ENCODE data around the gene ITGB8.
"Not testable (repeated sequence)": the region's sequence is repeated elsewhere in the genome, so short reads cannot be mapped to it uniquely, and the experiment has no call there.

The ITGB8 gene

GRCh38 chr7:20381406-20382034, 50.8 kb downstream of the ITGB8 start:
- no peak for DNase-seq (ENCODE audit: low spot score)
- in situ Hi-C loops (cut with MboI; ENCODE audit: low pct_unique_long_range_greater_than_20kb, low sequenced_read_pairs, unreplicated experiment), result no loop called here

GRCh38 chr7:20383351-20383750, 52.7 kb downstream of the ITGB8 start:
- no peak for DNase-seq (ENCODE audit: low spot score)
- in situ Hi-C loops (cut with MboI; ENCODE audit: low pct_unique_long_range_greater_than_20kb, low sequenced_read_pairs, unreplicated experiment), result no loop called here
- TF ChIP-seq CTCF (IDR thresholded peaks at IDR 0.05; ENCODE audit: extremely low read depth, insufficient read depth, missing control alignments), result no peak

More at GRCh38 chr7:20381406-20382034, 50.8 kb downstream of the ITGB8 start:
- no peak for TF ChIP-seq CTCF (IDR thresholded peaks at IDR 0.05; ENCODE audit: extremely low read depth, insufficient read depth, missing control alignments)

- in situ Hi-C loops (cut with MboI; ENCODE audit: low pct_unique_long_range_greater_than_20kb, low sequenced_read_pairs, unreplicated experiment), result no loop called here
- no peak for TF ChIP-seq CTCF (IDR thresholded peaks at IDR 0.05; ENCODE audit: extremely low read depth, insufficient read depth, missing control alignments)
- no peak for DNase-seq (ENCODE audit: low spot score)
These were observed 54.4 kb downstream of the ITGB8 start for GRCh38 chr7:20385126-20385525.

DNA sequence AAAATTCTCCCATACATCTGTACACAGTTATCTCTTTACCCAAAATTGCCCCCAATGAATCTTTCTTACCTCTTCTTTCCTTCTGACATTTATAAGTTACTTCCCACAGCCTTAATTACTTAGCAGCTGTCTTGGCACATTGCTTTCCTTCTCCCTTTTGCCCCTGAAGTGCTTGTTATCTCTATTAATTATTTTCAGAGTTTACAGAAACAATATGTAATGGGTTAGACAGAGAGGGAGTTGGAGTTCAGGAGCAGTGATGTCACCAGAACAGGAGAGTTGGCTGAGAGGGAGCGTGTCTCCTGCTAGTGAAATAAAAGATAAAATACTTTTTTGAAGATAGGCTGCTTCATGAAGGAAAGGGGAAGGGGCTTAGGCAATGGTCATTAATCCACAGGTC, 57.4 kb downstream of the ITGB8 start:
- DNase-seq (ENCODE audit: low spot score), result no peak
- in situ Hi-C loops (cut with MboI; ENCODE audit: low pct_unique_long_range_greater_than_20kb, low sequenced_read_pairs, unreplicated experiment), result no loop called here
- TF ChIP-seq CTCF (IDR thresholded peaks at IDR 0.05; ENCODE audit: extremely low read depth, insufficient read depth, missing control alignments), result no peak

DNA sequence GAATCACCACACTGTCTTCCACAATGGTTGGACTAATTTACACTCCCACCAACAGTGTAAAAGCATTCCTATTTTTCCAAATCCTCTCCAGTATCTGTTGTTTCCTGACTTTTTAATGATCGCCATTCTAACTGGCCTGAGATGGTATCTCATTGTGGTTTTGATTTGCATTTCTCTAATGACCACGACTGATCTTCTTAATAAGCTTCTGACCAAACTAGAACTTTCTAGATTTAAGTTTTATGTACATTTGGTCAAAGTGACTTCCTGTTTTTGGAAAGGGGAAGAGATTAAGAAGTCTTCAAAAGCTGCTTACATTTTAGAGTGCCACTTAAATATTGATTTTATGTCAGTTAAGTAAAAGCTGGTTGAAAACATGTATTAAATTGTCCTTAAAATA, 58.5 kb downstream of the ITGB8 start:
- in situ Hi-C loops (cut with MboI; ENCODE audit: low pct_unique_long_range_greater_than_20kb, low sequenced_read_pairs, unreplicated experiment); DNase-seq (ENCODE audit: low spot score): not testable (repeated sequence)

DNA sequence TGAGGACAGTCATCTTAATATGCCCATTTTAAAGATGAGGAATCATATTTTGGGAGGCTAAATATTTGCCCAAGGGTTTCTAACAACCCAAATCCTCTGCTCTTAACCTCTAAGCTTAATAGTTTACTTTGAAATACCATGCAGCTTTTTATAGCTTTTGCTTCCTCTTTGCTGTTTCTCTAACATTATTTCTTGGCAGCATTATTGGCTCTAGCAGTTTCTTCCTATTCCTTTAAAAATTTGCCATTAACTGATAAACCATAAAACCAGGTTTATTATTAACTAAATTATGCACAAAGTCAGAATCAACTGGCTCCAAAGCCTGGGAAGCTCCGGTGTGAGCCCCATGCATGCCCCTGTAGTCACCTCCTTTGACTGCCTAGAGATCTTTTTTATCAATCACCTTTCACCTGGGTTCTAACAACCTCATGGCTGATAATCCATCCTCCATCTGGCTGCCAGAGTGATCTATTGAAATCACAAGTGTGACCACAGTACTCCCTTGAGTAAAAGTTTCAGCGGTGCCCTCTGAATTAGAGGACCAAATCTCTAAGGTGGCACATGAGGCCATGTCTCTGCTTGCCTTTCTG, 62.4 kb downstream of the ITGB8 start:
- no peak for DNase-seq (ENCODE audit: low spot score)
- no peak for TF ChIP-seq CTCF (IDR thresholded peaks at IDR 0.05; ENCODE audit: extremely low read depth, insufficient read depth, missing control alignments)
- in situ Hi-C loops (cut with MboI; ENCODE audit: low pct_unique_long_range_greater_than_20kb, low sequenced_read_pairs, unreplicated experiment), result no loop called here

DNA sequence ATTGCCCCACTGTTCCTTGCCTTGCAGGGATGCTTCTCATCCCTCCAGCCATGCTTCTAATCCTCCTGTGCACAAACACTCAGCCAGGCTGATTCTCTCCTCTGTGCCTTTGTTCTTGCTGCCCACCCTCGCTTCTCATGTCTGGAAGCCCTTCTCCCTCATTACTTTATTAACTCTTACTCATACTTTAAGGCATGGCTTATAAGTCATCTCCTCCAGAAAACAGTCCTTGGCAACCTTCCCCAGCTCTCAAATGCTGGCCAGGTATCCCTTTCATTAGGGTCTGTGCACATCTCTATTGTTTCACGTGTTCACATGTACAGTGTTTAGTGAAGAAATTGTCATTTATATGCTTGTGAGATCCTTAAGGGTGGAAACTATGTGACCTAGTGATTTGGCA, 62.9 kb downstream of the ITGB8 start:
- no peak for DNase-seq (ENCODE audit: low spot score)
- in situ Hi-C loops (cut with MboI; ENCODE audit: low pct_unique_long_range_greater_than_20kb, low sequenced_read_pairs, unreplicated experiment), result no loop called here
- TF ChIP-seq CTCF (IDR thresholded peaks at IDR 0.05; ENCODE audit: extremely low read depth, insufficient read depth, missing control alignments), result no peak
